Fibroblast of skin of scalp (primary cell): ENCODE data around the gene RIPOR3. TPM values are rescaled to one million over a fixed set of nuclear protein-coding genes. Genes with fewer than 3 reads are reported as not detected.

ENCODE experiments used
- DNase-seq: peaks from one replicate; pipeline ENCODE4 v3.0.0-alpha.2; 2013
- polyA plus RNA-seq, 2 experiments: library from polyadenylated mRNA; unstranded; fragments of 120-200 nt; gene quantifications; one replicate each; pipeline ENCODE4 v1.2.1, GENCODE V29; 2013; ENCODE audit not compliant: insufficient read length in 2 of 2

RIPOR3 gene
- 0.49 TPM for polyA plus RNA-seq (2013, experiment 1 of 2; ENCODE audit: insufficient read length)
- polyA plus RNA-seq (2013, experiment 2 of 2; ENCODE audit: insufficient read length): 0.37 TPM

DNA sequence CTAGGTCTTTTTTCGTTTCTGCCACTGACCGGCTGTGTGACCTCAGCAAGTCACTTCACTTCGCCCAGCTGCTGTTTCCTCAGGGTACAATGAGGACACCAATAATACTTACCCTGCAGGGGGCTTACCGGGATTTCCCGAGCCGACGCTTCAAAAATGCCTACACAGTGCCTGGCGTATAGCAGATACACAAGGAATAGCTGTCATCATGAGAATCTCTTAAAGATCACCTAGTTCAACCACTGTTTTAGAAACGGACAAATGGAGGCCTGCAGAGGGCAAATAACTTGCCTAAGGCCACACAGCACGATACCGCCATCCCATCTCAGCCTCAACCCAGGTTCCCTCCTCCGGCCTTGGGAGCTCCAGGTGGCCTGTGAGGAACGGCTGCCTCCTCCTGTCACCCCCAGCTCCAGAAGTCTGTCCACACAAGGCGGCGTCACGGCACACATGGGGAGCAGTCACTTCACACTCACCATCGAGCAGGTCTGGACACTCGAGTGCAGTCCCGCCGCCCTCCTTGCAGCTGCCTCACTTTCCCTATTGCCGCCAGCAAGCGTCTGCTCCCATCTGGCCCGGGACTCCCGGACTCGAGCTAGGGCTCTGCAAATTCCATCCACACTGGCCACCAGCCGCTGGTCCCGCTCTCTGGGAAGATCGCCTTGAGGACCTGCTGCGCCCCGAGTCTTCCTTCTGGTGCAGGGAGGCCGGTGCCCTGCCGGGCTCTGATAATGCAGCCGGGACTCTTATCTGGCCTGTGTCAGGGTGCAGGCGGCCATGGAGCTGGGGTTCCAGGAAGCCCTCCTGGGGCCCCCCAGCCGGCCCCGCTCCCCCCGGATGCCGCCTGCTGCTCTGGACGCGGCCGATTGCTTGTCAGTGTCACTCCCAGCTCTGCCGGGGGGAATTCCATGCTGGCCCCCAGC is at the start of gene RIPOR3:
Gene RIPOR3 (minus strand): TSS at position 893 of the 923 bp plus-strand sequence. CDS start 414 bp downstream, at position 479.
- DNase-seq: no peak

DNA sequence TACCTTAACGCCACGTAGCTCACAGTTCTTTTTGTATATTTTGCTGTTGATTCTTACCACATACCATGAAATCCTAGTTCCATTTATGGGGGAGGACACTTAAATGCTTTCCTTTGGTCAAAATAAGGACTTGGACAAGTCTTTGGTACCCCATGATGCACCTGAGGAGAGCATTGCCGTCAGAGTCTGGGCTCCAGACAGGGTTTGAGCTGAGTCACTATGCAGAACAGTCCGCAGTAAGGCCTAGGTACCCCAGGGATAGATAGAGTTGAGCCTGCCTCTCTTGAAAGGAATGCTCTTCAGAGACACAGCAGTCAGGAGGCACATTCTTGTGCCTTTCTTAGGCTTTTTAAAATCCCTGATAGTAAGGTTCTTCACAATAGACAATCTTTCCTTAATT is 46.0 kb upstream of the RIPOR3 start:
- no peak for DNase-seq

GRCh38 chr20:50735813-50736212 is 44.5 kb upstream of the RIPOR3 start:
- no peak for DNase-seq

GRCh38 chr20:50734730-50735679 is 43.7 kb upstream of the RIPOR3 start:
- no peak for DNase-seq

DNA sequence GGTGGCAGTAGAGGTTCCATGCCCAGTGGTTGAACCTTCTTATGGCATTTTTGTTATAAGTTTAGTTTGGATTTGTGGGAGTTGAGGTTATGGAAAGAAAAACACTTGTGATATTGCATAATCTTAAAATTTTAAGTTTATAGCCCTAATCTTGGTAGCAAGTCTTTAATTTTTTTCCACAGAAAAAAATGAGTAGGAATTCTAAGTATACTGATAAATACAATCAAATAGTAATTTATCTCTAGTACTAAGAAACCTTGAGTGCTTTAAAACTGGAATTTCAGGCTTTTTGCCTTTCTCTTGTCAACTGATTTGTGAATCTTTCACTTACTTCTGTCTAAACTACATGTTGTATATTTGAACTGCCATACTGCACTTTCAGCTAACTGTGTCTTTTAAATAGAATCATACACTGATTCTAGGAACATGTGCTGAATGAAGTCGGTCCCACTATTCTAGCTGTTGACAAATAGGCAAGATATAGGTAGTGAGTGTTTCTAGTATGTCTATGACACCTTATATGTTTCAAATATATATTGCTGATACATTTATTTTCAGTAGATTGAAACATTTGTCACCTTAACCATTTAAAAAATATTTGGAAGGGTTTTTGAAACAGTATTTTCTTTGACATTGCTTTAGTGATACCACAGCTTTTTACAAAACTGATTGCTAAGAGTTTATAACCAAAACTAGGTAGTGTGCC is 42.5 kb upstream of the RIPOR3 start:
- DNase-seq: no peak

GRCh38 chr20:50731930-50732690 is 40.8 kb upstream of the RIPOR3 start:
- DNase-seq: no peak

DNA sequence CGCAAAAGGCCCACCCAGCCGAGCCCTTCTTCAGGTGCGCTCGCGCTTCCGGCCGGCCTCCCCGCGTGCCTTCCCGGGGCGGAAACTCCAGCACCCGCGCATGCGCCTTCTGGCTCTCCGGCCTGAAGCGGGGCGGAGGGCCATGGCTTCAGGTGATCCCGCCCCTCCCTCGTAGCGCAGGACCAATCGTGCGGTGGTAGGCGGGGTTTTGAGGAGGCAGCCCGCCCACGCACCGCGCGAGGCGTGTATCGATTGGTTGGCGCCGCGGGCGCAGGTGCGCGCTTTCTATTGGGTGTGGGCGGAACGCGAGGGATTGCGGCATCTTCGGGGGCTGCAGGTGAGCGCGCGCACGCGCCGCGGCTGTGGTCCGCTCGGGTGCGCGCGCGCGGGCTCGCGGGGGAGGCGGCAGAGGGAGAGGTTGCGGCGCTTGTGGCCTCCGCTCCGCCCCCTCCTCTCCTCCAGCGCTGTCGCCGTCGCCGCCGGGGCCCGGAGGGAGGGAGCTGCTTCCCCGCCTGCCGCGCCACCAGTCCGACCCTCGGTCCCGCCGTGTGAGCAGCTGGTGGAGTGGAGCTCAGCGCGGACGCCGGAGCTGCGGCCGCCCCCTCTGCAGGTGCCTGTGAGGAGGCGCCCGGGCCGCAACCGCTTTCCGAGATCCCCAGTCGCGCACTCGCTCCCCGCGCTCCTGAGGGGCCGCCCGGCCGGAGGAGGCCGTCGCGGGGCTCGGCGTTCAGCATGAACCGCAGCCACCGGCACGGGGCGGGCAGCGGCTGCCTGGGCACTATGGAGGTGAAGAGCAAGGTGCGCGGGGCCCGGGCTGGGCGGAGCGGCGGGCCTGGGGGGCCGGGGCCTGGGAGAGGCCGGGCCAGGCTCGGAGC is 40.0 kb upstream of the RIPOR3 start, which contains the start of gene PARD6B:
Gene PARD6B (plus strand): TSS at position 526 of the 875 bp plus-strand sequence. CDS start 207 bp downstream, at position 733.
- DNase-seq: peak; percentile 90

DNA sequence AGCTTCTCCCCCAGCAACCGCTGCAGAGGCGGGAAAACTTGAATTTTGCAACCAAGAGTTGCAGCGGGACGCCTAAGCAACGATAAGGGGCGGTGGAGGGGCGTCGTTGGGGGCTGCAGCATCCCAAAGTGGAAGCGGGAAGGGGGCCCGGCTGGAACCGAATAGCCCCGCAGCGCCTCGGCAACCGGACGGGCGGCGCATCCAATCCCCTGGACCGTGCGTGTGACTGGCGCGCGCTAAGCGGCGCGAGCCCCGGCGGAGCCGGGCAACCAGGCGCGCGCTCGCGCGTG is 39.4 kb upstream of the RIPOR3 start:
- DNase-seq: no peak

DNA sequence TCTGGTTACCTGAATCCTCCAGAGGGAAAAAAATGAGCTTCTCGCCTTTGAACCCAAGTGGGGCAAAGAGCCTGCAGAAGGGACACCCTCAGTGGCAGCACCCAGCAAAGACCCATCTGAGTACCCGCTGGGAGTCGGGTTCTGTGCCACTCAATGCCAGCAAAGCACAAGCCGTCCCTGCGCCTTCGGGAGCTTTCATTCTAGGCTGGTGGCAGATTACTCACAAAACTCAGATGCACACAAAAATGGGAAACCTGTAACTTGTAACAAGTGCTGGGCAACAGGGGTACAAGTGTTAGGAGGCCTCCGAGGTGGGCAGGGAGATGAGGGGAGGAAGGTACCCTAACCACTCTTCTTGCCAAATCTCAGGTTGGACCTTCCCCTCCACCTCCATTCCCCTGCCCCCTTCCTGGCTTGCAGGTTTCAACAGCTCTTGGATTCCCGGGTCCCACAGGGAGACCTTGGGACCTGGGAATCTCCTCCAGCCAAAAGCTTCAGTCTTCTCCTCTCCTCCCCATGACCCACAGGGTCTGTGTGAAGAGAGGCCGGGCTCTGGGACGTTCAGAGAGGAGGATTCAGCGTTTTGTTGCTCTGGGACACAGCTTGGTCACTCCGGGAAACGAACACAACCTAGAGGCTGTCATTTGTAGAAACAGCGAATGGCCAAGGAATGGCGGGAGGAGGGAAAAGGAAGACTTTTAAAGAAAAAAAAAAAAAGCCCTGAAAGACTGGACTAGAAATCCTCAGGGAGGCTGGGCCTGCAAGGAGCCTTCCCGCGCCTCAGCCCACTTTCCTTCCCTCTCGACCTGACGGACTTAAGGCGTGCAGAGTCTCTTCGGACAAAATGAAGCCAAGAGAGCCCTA is 38.8 kb upstream of the RIPOR3 start:
- DNase-seq: peak; percentile 13

DNA sequence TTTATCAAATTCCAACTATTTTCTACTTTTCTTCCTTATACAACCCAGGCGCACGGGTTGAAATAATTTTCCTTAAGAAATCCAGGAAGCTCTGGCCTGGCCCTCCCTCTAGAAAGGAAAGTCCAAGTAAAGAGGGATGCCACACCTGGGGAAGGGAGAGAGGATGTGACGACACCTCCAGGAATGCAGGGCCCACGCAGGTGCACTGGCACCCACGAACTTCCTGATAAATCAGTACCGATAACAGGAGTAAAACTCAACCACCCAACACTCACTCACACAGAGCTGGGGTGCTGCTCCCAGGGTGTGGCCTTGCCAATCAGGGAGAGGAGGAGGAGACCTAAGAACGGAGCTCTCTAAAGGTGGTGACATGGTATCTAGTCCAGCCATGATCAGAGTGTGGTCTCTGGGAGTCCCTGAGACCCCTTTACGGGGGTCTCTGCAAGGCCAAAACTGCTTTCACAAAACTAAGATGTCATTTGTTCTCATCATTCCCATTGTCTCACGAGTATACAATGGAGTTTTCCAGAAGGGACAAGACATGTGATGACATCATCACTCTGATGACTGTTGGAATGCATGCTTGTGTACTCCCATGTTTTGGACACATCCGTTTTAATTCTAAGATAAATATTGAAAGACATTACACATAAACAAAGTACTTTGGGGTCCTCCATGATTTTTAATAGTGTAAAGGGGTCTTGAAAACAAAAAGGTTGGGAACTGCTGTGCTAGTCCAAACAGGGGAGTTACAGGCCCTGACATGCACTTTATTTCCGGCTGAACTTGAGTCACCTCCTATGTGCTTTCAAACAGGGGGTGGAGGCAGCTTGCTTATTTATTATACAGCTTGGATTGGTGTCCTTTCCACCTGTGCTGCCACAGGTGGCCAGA is 37.9 kb upstream of the RIPOR3 start:
- DNase-seq: no peak

DNA sequence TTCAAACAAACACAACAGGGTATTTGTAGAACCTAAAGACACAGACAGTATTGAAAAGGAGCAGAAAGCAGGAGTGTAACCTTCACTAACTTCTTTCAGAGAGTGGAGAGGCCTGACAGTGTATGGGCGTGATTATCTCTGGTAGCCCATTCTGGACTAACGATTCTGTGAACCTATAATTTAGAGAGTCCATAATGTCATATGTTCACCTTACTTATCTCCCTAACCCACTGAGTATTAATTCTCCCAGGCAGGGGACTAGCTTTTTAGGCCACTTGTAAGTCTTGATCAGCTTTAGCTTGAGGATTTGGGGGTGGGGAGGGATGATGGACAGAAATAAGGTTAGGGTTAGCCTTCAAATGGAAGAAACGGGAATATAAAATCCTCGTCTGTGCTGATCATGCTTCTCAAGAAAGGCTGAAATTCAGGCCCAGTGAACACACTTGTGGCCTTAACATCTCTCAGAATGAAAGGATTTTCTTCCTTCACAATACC is 37.2 kb upstream of the RIPOR3 start:
- no peak for DNase-seq

DNA sequence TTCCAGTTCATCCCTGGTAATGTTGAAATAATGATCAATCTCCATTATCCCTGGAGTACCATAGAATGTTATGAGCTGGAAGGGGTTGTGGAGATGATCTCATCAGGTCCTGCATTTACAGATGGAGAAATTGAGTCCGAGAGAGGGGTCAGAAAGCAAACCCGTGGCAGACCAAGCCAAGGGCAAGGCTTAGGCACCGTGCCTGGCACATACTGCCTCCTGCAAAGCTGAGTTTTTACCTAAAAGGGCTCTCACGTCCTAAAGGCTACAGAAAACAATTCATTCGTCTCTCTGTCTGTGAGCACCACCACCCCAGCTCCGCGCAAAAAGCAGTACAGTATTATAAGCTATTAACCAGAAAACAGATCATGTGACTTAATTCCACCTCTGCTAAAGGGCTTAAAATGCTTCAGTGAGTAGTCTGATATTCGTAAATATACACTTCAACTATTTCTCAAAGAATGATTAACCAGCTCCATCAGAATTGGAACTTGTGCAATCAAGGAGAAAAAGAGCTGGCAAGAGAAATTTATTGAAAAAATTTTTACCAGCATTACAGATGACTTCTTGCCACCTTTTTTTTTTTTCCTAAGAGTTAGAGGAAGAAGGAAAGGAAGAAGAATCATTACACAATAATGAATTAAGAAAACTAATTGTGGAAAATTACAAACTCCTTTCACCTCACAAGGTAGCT is 36.6 kb upstream of the RIPOR3 start:
- DNase-seq: no peak

DNA sequence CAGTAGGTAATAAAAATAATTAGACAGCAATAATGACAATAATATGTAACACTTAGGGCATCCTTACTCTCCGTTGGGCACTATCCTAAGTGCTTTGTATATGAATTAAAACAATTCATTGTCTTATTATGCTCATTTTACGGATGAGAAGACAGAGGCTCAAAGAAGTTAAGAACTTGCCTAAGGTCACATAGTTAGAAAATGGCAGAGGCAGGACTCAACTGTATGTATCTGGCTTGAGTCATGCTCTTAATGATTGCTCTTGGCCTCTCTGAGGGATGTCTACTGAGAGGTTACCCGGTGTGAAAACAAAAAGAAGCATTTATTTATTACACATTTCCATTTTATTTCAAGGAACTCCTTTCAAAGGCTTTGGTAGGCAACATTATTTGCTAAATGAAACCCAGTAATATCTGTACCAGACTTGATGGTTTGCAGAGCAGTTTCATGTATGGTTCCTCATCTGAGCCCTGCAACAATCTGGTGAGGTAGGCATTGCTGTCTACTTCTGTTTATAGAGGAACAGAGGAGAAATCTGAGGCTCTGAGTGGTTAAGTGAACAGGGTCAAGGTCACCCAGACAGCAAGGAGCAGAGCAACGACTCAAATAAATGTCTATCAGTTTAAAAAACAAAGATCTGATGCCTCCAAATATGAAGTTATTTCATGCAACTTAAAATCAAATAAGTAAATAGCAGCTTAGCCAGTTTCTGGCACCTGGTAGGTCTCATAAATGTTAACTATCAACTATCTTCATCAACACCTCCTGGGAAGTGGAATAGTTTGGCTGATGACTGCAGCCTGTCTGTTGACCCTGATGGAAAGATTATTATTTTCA is 35.8 kb upstream of the RIPOR3 start:
- DNase-seq: no peak

GRCh38 chr20:50725724-50726005 is 34.3 kb upstream of the RIPOR3 start:
- DNase-seq: no peak

GRCh38 chr20:50724851-50725723 is 33.7 kb upstream of the RIPOR3 start:
- DNase-seq: peak; percentile 88
